Small intestine (tissue), 7 donors: ENCODE measurements around the gene PPP1R3G. TPM values are rescaled to one million over a fixed set of nuclear protein-coding genes. Genes with fewer than 3 reads are reported as not detected.
A peak's percentile ranks its signal among the peaks of the same experiment; 100 is the strongest.

Source experiments
- DNase-seq, 2 donors: peaks; one replicate each; pipeline versions ENCODE4 v3.0.0 to v3.0.0-alpha.2; 2013
- FAIRE-seq: peaks from 2 replicates; lab custom pipeline; 2012; peaks lifted over from hg19 to GRCh38; lab: Jason Lieb, UNC
- H3K27ac ChIP-seq, 3 donors: one replicate each; pipeline ENCODE4 v1.5.1; 2013; ENCODE audit warnings: low read length in 2 of 3, mild to moderate bottlenecking in 2 of 3, control low read depth in 1 of 3, inconsistent platforms in 1 of 3, low read depth in 1 of 3, moderate library complexity in 1 of 3
- H3K27me3 ChIP-seq, 3 donors: one replicate each; pipeline ENCODE4 v1.6.1; 2013; ENCODE audit warnings: low read length in 3 of 3, inconsistent platforms in 1 of 3; ENCODE audit not compliant: control insufficient read depth in 3 of 3, insufficient read depth in 3 of 3
- H3K36me3 ChIP-seq, 3 donors: one replicate each; pipeline ENCODE4 v1.6.1; 2013; ENCODE audit warnings: low read length in 3 of 3, inconsistent platforms in 1 of 3, low read depth in 1 of 3, mild to moderate bottlenecking in 1 of 3, moderate library complexity in 1 of 3; ENCODE audit not compliant: control insufficient read depth in 3 of 3, insufficient read depth in 2 of 3
- H3K4me1 ChIP-seq, 3 donors: one replicate each; pipeline ENCODE4 v1.6.1; 2013; ENCODE audit warnings: low read length in 2 of 3, inconsistent platforms in 1 of 3, low read depth in 1 of 3, mild to moderate bottlenecking in 1 of 3, moderate library complexity in 1 of 3; ENCODE audit not compliant: control insufficient read depth in 3 of 3, insufficient read depth in 2 of 3
- H3K4me3 ChIP-seq, 3 donors: one replicate each; pipeline ENCODE4 v1.5.1; 2013; ENCODE audit warnings: low read length in 3 of 3, control low read depth in 1 of 3, inconsistent platforms in 1 of 3, low read depth in 1 of 3, mild to moderate bottlenecking in 1 of 3, moderate library complexity in 1 of 3
- H3K9me3 ChIP-seq, 2 donors: one replicate each; pipeline ENCODE4 v1.6.1; 2013; ENCODE audit warnings: low read depth in 1 of 2, low read length in 1 of 2; ENCODE audit not compliant: control insufficient read depth in 2 of 2, insufficient read depth in 1 of 2
- whole genome bisulfite sequencing, 3 donors: extraction: QIAGEN DNeasy Blood & Tissue Kit; methylation state at CpG; one replicate each; pipeline ENCODE4 v1.1.7; 2013; 5-methylcytosine and 5-hydroxymethylcytosine counted together
- polyA plus RNA-seq, 4 donors: library from polyadenylated mRNA; stranded (reverse) in 3 of 4; unstranded in 1 of 4; fragments of 200-250 nt in 3 of 4; fragments of 120-200 nt in 1 of 4; gene quantifications; one replicate each; pipeline versions ENCODE4 v1.2.1 to v1.2.3, GENCODE V29; 2013
- donor health status: healthy with polysubstance abuse.
- donor health status: control.
- donor health status: control.
- donor health status: Bipolar disorder and iron deficiency.
- donor health status: healthy.

The PPP1R3G gene
- polyA plus RNA-seq, 4 donors = 0.28 to 4.1 TPM; not detected in 2

GRCh38 chr6:5083307-5083583 lies 1.9 kb upstream of the PPP1R3G start:
- FAIRE-seq (no peak), DNase-seq (no peak)
- whole genome bisulfite sequencing, 3 donors = 48 to 62% (median 54%) methylated on average over 4 of the region's 4 CpGs
- peaks cover 0 to 6% (median 0%) of the 10 kb centered on the region in 3 donors for H3K36me3 ChIP-seq
- H3K27me3 ChIP-seq = peaks cover 3 to 24% (median 21%) of the 10 kb centered on the region in 3 donors
- H3K9me3 ChIP-seq = peaks cover 0 to 4% of the 10 kb centered on the region in 2 donors
- no peak overlapping the region for H3K27ac ChIP-seq
- peaks cover 0 to 20% (median 0%) of the 10 kb centered on the region in 3 donors for H3K4me1 ChIP-seq
- H3K4me3 ChIP-seq = no peak overlapping the region

GRCh38 chr6:5083813-5084359 lies 1.3 kb upstream of the PPP1R3G start:
- Histone ChIP-seq H3K4me3 (peak overlapping the region in 1 of 3 donors; percentile 50), H3K27ac (no peak overlapping the region), H3K9me3 (peaks cover 0 to 4% of the 10 kb centered on the region in 2 donors), H3K4me1 (peaks cover 0 to 20% (median 0%) of the 10 kb centered on the region in 3 donors), H3K27me3 (peaks cover 3 to 24% (median 21%) of the 10 kb centered on the region in 3 donors), H3K36me3 (peaks cover 0 to 6% (median 0%) of the 10 kb centered on the region in 3 donors)
- no peak for DNase-seq
- 47 to 57% (median 51%) methylated on average over 18 of the region's 18 CpGs for WGBS, 3 donors
- no peak for FAIRE-seq

GRCh38 chr6:5084360-5084780 lies 771 bp upstream of the PPP1R3G start:
- Histone ChIP-seq H3K4me3 (peak overlapping the region; percentile 33 to 68 (median 50)), H3K27me3 (peaks cover 3 to 24% (median 21%) of the 10 kb centered on the region in 3 donors), H3K27ac (peak overlapping the region in 2 of 3 donors; percentile 40 to 50), H3K36me3 (peaks cover 0 to 6% (median 0%) of the 10 kb centered on the region in 3 donors), H3K9me3 (peaks cover 0 to 4% of the 10 kb centered on the region in 2 donors), H3K4me1 (peaks cover 0 to 20% (median 0%) of the 10 kb centered on the region in 3 donors)
- DNase-seq (peak in 1 of 2 donors; percentile 72), FAIRE-seq (no peak)
- 1 to 6% (median 2%) methylated on average over 34 to 57 of the region's 57 CpGs for WGBS, 3 donors

- 1 to 2% (median 2%) methylated on average over 47 to 74 of the region's 74 CpGs for WGBS, 3 donors
- Histone ChIP-seq H3K27me3 (peaks cover 3 to 24% (median 21%) of the 10 kb centered on the region in 3 donors), H3K27ac (peak overlapping the region in 2 of 3 donors; percentile 30 to 40), H3K9me3 (peaks cover 0 to 4% of the 10 kb centered on the region in 2 donors), H3K36me3 (peaks cover 0 to 6% (median 0%) of the 10 kb centered on the region in 3 donors), H3K4me1 (peaks cover 0 to 24% (median 0%) of the 10 kb centered on the region in 3 donors), H3K4me3 (peak overlapping the region; percentile 27 to 68 (median 50))
- DNase-seq (peak in 1 of 2 donors; percentile 78), FAIRE-seq (no peak)
Measured at GRCh38 chr6:5085648-5086293, 630 bp downstream of the PPP1R3G start.

- peaks cover 0 to 24% (median 0%) of the 10 kb centered on the region in 3 donors for H3K4me1 ChIP-seq
- H3K27ac ChIP-seq = no peak overlapping the region
- H3K9me3 ChIP-seq = peaks cover 0 to 4% of the 10 kb centered on the region in 2 donors
- 24 to 42% (median 25%) methylated on average over 52 to 56 of the region's 56 CpGs for WGBS, 3 donors
- peaks cover 3 to 24% (median 21%) of the 10 kb centered on the region in 3 donors for H3K27me3 ChIP-seq
- FAIRE-seq = no peak
- peaks cover 0 to 6% (median 0%) of the 10 kb centered on the region in 3 donors for H3K36me3 ChIP-seq
- H3K4me3 ChIP-seq = peak overlapping the region in 2 of 3 donors; percentile 28 to 50
- no peak for DNase-seq
Measured at GRCh38 chr6:5086294-5086890, 1.3 kb downstream of the PPP1R3G start.

GRCh38 chr6:5087389-5087788 lies 2.2 kb downstream of the PPP1R3G start:
- FAIRE-seq (no peak), DNase-seq (no peak)
- Histone ChIP-seq H3K4me3 (no peak overlapping the region), H3K9me3 (peaks cover 0 to 4% of the 10 kb centered on the region in 2 donors), H3K4me1 (peaks cover 0 to 19% (median 0%) of the 10 kb centered on the region in 3 donors), H3K36me3 (peaks cover 0 to 6% (median 0%) of the 10 kb centered on the region in 3 donors), H3K27ac (no peak overlapping the region), H3K27me3 (peaks cover 3 to 24% (median 21%) of the 10 kb centered on the region in 3 donors)
- 79 to 88% (median 87%) methylated on average over 19 of the region's 19 CpGs for WGBS, 3 donors

- H3K4me3 ChIP-seq = no peak overlapping the region
- peaks cover 0 to 6% (median 0%) of the 10 kb centered on the region in 3 donors for H3K36me3 ChIP-seq
- DNase-seq = no peak
- no peak overlapping the region for H3K27ac ChIP-seq
- H3K9me3 ChIP-seq = peaks cover 0 to 4% of the 10 kb centered on the region in 2 donors
- peaks cover 0 to 15% (median 0%) of the 10 kb centered on the region in 3 donors for H3K4me1 ChIP-seq
- H3K27me3 ChIP-seq = peaks cover 0 to 23% (median 21%) of the 10 kb centered on the region in 3 donors
- 56 to 77% (median 73%) methylated on average over 3 of the region's 3 CpGs for WGBS, 3 donors
- FAIRE-seq = no peak
Measured at GRCh38 chr6:5088780-5089179, 3.6 kb downstream of the PPP1R3G start.
